HG02759 (cell line): ENCODE measurements around the gene CASTOR1.
"Not testable (repeated sequence)": the region's sequence is repeated elsewhere in the genome, so short reads cannot be mapped to it uniquely, and the experiment has no call there.

Experiments used
- ATAC-seq: cut with Tn5 transposase; IDR thresholded peaks from one replicate; pipeline ENCODE4 v1.9.1; 2021; ENCODE audit warnings: mild to moderate bottlenecking, moderate library complexity; ENCODE audit not compliant: unreplicated experiment

Gene CASTOR1

DNA sequence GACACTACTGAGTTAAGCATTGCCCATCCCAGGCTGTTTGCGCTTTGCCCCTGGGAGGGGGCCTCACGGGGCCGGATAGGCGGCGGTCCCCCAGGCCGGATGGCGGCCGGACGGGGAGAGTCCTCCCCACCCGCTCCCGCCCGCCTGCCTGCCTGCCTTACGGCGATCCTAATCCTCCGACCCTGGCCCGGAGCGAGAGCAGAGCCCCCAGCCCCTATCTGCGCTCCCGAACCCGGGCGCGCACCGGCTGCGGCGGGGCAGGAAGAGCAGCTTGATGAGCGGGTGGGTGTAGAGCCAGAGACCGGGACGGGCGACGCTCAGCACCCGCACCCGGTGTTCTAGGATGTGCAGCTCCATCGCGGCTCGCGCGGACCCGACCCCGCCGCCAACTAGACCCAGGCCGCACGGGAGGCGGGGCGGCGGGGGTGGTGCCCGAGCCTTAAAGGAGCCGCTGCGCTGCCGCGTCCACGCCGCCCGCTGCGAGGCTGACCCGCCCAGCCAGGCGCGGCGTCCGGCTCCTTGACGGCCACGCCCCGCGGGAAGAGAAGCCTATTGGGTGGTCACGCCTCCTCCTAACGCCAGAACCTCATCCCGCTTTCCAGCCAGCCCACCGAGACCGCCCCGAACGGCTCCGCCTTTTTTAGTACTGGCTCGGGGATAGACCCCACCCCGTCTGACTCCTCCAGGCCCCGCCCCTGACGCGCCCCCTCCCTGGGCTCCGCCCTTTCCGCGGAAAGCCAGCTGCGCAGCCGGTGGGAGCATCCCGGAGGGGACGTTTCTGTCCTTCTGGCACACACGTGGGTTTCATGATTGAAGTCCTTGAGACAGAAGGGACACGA is at the start of gene CASTOR1:
Gene CASTOR1 (minus strand): TSS at position 365 of the 839 bp plus-strand sequence. CDS start 8 bp downstream, at position 357.
- peak; percentile 69 for ATAC-seq

DNA sequence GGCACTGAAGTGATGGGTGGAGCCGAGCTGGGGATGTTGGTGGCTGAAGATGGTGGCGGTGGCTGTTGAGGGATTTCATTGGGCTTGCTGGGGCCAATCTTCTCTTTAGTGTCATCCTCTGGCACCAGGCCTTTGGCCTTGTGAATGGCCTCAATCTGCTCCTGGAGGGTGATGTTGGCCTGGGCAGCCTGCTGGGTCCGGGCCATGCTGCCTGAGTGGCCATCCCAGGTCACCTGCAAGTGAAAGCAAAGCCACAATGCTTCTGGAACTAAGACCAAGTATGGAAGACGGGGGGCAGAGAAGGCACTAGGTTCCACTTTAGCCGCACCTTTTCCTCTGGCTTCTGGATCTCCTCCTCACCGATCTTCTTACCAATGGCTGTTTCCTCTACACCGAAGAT is 49.5 kb upstream of the CASTOR1 start:
- no peak for ATAC-seq

DNA sequence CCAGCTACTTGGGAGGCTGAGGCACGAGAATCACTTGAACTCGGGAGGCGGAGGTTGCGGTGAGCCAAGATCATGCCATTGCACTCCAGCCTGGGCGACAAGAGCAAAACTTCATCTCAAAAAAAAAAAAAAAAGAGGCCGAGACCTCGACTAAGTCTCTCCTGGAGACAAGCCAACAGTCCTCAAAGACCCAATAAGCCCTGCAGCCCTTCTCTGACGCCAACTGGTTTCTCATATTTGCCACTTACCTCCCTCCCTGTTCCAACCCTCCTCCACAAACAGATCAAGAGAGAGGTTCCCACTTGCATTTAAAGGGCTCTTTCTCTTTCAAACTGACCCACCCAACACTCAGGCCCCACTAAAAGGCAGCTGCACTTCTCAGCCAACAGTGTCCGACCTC is 49.0 kb upstream of the CASTOR1 start:
- ATAC-seq: not testable (repeated sequence)

DNA sequence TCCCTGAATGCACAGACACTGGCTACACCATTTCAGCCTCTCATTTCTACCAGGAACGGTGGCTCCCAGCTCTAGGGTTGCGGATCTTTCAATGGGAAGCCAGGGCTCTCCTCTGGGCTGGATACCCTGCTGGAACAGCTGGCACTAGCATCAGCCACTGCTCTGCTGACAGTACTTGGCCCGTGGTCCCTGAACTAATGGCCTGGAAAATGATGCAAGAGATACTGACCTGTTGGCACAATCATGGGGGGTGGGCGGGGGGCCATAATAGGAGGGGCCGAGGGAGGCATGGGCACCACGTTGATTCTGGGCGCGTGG is 48.1 kb upstream of the CASTOR1 start:
- no peak for ATAC-seq

DNA sequence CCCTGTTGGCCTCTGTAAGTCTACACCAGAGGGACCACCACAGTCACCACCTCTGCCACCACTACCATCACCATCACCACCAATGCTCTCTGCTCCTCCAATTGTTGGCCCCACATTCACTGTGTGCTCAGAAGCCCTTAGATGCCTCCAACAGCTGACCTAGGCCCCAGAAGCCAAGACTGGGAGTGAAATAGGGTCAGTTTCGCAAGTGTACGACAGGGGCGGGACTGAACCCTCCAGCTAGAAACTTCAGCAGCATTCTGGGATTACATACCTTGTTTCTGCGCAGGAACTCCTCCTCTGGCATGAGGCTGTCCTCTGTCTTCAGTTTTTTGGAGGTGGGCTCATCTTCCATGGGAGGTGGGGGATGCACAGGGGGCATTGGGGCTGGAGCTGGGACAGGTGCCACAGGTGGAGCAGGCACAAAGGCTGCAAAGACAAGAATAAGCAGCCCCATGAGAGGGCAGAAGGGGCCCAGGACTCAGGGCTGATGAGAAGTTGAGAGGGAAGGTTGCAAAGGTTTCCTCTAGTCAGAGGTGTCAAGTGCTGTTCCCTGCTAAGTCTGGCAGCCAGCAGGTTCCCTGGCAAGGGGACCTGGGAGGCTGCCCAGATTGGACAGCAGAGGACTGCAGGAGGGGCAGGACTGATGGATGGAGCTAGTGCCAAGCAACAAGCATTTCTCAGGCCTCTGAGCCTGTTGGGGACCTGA is 47.6 kb upstream of the CASTOR1 start:
- no peak for ATAC-seq

DNA sequence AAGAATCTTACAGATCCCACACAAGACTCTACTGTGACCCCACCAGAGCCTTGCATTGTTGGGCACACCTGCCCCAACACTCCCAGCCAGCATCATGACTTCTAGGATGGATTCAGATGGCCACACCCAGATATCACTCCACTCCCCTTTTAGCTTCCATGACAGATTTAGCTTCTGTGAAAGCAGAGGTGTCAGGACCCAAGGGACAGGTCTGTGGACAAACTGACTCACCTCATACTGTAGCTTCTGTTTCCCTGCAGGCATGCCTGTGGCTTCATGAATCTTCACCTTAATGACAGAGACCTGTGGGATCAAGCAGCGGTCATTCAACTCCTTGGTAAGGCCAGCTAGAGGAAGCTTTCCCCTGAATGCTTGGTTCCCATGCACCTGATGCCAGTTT is 45.9 kb upstream of the CASTOR1 start:
- no peak for ATAC-seq

DNA sequence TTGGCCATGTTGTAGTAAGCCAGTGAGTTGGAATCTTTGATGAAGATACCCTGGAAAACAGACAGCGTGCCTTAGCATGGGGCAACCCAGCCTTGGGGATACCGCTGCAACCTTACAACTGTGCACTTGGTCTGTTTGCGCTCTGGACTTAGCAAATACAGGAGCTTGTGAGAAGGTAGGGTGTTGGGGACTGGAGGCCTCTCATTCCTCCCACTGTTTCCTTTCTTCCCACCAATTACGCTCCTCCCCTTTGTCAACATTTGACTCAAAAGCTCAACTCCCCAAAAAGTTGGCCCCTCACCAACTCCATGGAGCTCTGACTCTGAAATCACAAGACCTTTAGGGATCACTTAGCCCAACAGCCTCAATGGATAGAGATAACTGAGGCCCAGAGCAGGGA is 45.3 kb upstream of the CASTOR1 start:
- ATAC-seq: no peak

DNA sequence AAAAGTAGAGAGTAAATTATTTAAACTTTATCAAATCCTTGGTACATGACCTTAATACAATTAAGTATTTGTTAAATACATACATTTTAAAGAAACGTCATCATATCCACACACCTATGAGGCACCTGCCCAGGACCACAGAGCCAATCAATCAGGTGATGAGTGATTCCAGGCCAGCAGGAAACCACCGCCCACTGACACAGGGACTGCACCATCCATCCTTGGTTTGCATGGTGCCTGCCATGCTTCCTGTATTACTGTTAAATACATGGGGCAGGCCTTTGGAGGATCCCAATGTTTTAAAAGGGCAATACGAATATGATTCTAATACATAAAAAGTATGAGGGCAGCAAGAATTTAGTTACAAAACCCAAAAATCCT is 44.4 kb upstream of the CASTOR1 start:
- ATAC-seq: no peak

DNA sequence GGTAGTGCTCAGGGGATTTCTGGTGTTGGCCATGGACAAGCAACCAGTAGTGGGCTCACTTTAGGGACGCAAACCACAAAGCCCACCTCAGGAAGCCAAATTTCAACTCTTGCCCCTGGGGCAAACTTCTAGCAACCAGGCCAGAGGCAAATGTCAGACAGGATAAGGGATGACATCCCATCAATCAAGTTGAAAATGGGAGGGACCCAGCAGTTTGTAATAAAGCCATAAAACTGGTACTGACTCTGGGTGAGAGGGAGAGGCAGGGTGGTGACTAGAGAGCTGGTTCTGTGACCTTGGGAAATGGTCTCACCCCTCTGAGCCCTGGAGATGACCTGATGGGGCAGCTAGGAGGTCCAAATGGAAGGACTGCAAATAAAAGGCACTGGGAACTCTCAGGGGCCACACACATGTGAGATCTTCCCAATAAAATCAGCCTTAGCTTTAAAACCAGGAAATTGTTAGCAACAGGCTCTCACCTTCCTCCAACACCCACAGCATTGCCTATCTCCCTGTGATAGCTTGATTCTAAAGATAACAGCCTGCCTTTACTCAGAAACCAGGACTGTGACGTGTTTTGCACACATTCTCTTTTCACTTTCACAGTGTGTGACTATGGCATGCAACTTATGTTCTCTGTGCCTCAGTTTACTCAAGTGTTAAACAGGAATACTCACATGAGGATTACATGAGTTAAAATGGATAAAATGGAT is 43.8 kb upstream of the CASTOR1 start:
- no peak for ATAC-seq

DNA sequence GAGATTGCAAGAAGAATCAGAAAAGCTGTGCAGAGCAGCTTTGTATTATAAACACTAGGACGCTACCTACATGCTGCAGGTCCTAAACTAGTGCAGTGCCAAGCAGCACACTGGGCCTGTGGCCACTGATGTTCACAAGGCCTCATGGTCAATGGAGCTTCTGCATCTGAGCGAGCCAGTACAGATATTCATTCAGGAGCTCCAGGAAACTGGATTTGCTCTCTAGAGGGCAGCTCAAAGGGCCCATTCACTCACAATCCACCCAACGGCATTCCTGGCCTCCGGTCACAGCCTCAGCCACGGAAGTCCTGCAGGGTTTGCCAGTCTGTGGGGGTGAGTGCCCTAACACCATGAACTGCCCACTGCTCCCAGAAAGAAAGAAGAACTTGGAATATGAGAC is 43.2 kb upstream of the CASTOR1 start:
- ATAC-seq: no peak

DNA sequence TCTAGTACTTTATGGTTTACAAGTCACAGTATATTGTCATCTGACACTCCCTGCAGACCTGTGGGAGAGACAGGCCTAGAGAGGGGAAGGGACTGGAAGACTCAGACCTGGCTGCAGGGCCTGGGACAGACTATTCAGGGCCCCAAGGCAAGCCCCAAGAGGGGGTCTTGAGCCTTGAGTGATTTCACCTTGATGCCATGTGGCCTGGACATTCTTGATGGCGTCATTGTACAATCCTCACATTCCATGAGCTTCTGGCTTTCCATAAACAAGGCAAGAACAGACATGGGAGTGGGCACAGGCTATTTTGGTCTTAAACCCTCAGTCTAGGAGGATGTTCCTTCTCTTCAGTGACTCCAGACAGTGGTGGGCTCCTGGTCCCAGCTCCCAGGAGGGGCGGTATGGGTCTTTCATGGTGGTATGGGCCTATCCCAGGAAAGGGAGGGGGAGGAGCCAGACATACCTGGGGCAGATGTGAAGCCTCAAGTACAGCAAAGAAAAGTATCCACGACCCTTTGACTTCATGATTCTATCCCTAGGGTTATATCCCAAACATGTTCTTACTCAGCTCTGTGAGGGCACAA is 39.3 kb upstream of the CASTOR1 start:
- ATAC-seq: no peak

DNA sequence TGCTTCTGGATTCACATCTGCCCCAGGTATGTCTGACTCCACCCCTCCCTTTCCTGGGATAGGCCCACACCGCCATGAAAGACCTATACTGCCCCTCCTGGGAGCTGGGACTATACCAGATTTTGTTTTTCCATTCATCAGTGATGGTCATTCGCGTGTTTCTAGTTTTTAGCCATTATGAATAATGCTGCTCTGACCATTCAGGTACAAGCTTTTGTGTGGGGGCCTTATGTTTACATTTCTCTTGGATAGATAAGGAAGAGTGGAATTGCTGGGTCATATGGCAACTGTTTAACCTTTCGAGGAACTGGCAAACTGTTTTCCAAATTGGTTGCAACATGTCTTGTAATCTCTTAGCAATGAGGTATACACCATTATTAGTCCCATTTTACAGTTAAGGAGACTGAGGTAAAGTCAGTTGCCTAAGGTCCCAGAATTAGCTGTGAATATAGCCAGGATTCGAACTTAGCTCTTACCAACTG is 38.6 kb upstream of the CASTOR1 start:
- no peak for ATAC-seq

DNA sequence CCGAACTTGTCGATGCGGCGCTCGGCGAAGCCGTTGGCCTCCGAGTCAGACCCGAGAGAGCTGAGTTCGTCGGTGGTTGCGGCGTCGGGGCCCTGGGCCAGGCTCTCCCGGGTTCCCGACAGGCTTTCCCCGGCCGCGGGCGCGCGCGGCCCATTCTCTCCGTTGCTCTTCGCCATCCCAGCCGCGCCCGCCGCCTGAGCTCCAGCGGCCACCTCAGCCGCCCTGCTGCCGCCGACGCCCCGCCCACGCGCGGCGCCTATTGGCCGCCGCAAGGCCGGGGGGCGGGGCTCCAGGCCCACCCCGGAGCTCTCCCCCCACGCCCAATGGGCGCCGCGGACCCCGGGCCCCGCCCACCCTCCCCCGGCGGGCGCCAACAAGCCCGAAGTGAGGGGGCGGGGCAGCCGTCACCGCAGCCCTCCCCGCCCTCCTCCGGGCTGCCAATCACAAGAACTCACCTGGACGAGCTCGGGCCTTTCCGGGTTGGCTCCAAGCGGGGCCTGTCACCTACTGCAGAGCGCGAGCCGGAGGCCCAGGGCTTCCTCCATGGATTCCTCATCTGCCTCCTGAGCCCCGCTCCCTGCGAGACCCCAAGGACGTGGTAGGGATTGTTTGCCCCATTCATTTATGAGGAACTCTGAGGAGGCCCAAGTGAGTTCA is 37.5 kb upstream of the CASTOR1 start, which contains the start of gene TBC1D10A:
Gene TBC1D10A (minus strand): TSS at position 236 of the 657 bp plus-strand sequence. CDS start 60 bp downstream, at position 176.
- ATAC-seq: peak; percentile 88

DNA sequence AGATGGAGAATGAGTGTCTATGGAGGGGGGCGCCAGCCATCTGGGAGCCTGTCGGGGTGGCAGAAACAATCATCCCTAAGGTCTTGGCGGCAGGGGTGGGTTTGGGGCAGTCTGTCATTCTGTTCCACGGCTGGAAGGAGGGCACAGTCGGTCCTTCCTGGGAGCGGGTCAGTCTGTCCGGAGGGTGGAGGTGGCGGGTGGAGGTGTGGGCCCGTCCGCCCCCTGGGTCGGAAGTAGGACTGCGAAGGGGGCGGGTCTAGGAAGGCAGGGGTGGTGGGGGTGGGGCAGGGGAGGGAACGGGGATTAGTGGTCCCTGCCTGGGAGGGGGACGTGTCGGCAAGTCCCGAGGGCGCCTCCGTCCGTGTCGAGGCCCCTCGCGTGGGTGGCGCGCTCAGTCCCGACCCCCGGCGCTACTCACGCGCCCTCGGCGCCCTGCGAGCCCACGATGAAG is 37.0 kb upstream of the CASTOR1 start:
- ATAC-seq: peak; percentile 30

DNA sequence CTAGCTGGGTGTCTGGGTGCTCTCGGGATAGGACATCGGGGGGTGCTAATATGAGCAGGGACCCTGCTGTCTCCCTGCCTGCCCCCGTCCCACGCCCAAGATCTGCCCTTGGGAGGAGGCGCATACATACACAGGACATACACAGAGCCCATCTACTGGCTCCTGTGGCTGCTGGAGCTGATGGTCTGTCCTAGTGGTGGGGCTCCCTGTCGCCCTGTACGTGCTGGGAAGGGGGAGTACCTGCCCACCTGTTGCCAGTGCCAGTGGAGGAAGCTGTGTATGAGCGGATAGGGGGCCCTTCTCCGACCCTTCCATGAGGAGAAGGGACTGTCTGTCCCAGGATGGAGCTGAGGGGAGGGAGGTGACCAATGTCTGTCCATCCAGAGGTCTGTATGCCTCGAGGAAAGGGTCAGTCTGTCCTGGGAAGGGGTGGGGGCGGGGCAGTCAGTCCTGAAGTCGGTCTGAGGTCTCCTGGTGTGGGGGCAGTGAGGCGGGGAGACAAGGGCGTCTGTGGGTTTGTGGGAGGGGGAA is 36.5 kb upstream of the CASTOR1 start:
- ATAC-seq: no peak

DNA sequence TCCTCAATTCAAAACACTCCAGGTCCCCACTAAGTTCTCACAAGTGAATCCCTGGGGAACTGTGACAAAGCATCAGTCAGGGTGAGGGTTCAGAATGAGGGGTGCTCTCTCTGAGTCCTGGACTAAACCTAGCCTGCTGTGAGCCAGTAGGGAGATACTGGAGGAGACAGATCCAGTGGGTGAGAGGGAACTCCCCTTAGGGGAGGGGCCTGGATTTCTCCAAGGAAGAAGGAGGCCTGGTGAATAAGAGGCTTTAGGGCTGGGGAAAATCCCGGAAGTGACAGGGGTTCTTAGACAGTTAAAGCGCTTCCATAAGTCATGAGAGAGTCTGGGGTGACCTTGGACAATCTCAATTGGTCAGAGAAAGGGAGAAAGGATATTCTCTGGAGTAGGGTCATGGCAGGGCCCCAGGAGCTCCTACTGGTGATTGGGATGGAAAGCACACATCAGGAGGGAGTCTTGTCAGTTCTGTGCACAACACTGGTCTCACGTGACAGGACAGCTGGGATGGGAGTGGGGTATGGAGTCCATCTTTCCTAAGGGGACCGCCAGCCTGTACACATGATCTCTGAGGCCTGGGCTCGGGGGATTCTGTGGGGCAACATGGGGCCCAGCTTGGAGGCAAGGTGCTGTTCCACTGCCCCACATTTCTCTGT is 35.9 kb upstream of the CASTOR1 start:
- ATAC-seq: no peak

DNA sequence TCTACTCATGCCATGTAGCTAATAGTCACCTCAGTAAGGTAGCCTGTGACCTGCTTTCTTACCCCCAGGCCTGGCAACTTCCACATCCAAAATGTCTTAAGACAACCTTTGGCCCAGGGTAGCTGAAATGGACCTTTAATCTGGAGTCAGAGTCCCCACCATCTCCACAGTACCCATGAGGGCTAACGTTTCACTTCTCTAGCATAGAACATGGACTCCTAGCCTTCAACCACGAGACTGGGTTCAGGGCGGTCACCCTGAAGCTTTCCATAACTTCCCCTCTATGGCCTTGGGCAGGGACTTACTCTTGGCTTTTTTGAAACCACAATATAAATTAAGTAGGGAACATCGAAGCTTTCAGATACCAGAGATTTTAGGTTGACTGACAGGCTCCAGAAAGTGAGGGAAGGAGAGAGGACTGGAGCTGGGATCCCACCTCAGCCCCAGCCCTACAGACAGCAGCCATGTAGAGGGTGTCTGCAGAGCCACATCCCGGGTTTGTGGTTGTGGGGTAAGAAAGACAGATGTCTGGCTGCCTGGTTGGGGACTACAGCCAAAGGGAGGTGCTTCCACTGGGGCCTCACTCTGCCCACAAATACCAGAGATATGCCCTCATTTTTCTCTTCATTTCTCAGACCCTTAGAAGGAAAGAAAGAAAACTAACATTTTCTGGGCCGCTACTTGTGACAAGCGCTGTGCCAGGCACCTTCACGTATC is 34.9 kb upstream of the CASTOR1 start:
- no peak for ATAC-seq

DNA sequence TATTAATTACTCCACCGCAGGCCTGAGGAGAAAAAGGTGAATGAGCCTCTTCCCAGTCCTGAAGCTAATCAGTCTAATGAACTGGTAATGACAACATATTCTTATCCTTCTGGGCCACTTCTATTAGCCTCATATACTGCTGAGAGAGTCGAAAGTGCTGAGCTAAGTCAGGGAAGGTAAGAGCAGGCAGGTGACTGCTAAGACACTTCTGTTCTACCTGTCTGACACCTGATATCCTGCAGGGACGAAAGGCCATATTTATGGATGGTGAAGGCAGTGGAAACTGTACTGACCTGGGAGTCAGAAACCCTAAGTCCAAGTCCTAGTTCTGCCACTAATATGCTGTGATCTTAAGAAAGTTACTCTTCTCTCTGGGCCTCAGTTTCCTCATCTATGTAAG is 33.9 kb upstream of the CASTOR1 start:
- no peak for ATAC-seq

DNA sequence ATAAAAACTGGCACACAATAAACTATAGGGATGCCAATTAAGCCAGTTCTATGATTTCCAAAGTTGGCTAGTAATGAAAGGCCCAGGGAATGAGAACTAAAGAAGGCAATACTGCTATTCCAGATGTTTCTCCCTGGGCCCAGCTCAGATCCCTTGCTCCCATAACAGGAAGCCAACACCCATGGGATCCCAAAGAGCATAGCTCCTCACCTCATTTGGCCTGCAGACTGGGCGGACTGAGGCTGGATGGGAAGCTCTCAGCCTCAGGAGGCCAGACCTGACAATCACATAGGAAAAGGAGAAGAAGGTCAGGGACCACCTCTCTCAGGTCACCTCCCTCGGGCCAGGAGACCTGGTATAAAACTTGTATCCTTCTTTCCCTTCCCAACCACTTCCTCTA is 32.2 kb upstream of the CASTOR1 start:
- no peak for ATAC-seq
